H9 (cell line): ENCODE data around the gene PRKACA. TPM values are rescaled to one million over a fixed set of nuclear protein-coding genes. Genes with fewer than 3 reads are reported as not detected.

Source experiments
- DNase-seq: peaks from one replicate; pipeline ENCODE4 v3.0.0-alpha.2; 2017
- H2AFZ ChIP-seq: one replicate; pipeline ENCODE4 v1.6.1; 2013; ENCODE audit warnings: mild to moderate bottlenecking, low read length, control low read depth, moderate library complexity
- H2AK5ac ChIP-seq: 2 replicates; pipeline ENCODE4 v1.6.1; 2013; ENCODE audit warnings: low read length, control low read depth, mixed read lengths; ENCODE audit not compliant: insufficient read length
- H2BK120ac ChIP-seq: one replicate; pipeline ENCODE4 v1.6.1; 2013; ENCODE audit warnings: low read depth, mild to moderate bottlenecking, low read length, control low read depth, inconsistent platforms; ENCODE audit not compliant: poor library complexity, severe bottlenecking
- H2BK12ac ChIP-seq: 2 replicates; pipeline ENCODE4 v1.6.1; 2013; ENCODE audit warnings: low read length, control low read depth, mixed read lengths, low read depth; ENCODE audit not compliant: insufficient read length
- H2BK15ac ChIP-seq: 2 replicates; pipeline ENCODE4 v1.6.1; 2013; ENCODE audit warnings: low read depth, low read length, control low read depth
- H2BK20ac ChIP-seq: one replicate; pipeline ENCODE4 v1.6.1; 2013; ENCODE audit warnings: low read depth, mild to moderate bottlenecking, low read length, control low read depth, inconsistent platforms; ENCODE audit not compliant: poor library complexity, severe bottlenecking
- H2BK5ac ChIP-seq: 2 replicates; pipeline ENCODE4 v1.6.1; 2013; ENCODE audit warnings: low read length, control low read depth, mixed read lengths; ENCODE audit not compliant: insufficient read length
- H3K14ac ChIP-seq: 2 replicates; pipeline ENCODE4 v1.6.1; 2013; ENCODE audit warnings: low read length, control low read depth; ENCODE audit not compliant: insufficient read depth
- H3K18ac ChIP-seq: 2 replicates; pipeline ENCODE4 v1.6.1; 2013; ENCODE audit warnings: low read depth, mild to moderate bottlenecking, mixed read lengths, low read length, control low read depth; ENCODE audit not compliant: insufficient read length
- H3K23ac ChIP-seq: 2 replicates; pipeline ENCODE4 v1.6.1; 2013; ENCODE audit warnings: low read length, control low read depth, mixed read lengths, low read depth; ENCODE audit not compliant: insufficient read length
- H3K23me2 ChIP-seq: 2 replicates; pipeline ENCODE4 v1.6.1; 2013; ENCODE audit warnings: low read depth, mild to moderate bottlenecking, mixed read lengths, low read length, control low read depth; ENCODE audit not compliant: insufficient read length, poor library complexity, severe bottlenecking
- H3K27ac ChIP-seq: 2 replicates; pipeline ENCODE4 v1.5.1; 2013; ENCODE audit warnings: low read length, control low read depth, mixed read lengths, low read depth; ENCODE audit not compliant: insufficient read length
- H3K27me3 ChIP-seq: 2 replicates; pipeline ENCODE4 v1.6.1; 2013; ENCODE audit warnings: low read length, control low read depth, inconsistent platforms; ENCODE audit not compliant: insufficient read depth
- H3K4ac ChIP-seq: 2 replicates; pipeline ENCODE4 v1.6.1; 2013; ENCODE audit warnings: low read depth, mild to moderate bottlenecking, control low read depth, inconsistent platforms, low read length, moderate library complexity
- H3K4me1 ChIP-seq: 2 replicates; pipeline ENCODE4 v1.6.1; 2013; ENCODE audit warnings: low read length, control low read depth, inconsistent platforms; ENCODE audit not compliant: insufficient read depth
- H3K4me2 ChIP-seq: 2 replicates; pipeline ENCODE4 v1.6.1; 2013; ENCODE audit warnings: low read length, control low read depth, mixed read lengths; ENCODE audit not compliant: insufficient read length, insufficient read depth
- H3K56ac ChIP-seq: 2 replicates; pipeline ENCODE4 v1.6.1; 2013; ENCODE audit warnings: low read depth, mild to moderate bottlenecking, mixed read lengths, low read length, control low read depth; ENCODE audit not compliant: insufficient read length
- H3K79me1 ChIP-seq: 2 replicates; pipeline ENCODE4 v1.6.1; 2013; ENCODE audit warnings: low read depth, mild to moderate bottlenecking, moderate library complexity, low read length, control low read depth, inconsistent platforms; ENCODE audit not compliant: insufficient read depth, poor library complexity, severe bottlenecking
- H3K79me2 ChIP-seq: 2 replicates; pipeline ENCODE4 v1.6.1; 2013; ENCODE audit warnings: low read length, control low read depth, inconsistent platforms; ENCODE audit not compliant: insufficient read depth
- H3K9ac ChIP-seq: 2 replicates; pipeline ENCODE4 v1.6.1; 2013; ENCODE audit warnings: low read length, control low read depth, mixed read lengths; ENCODE audit not compliant: insufficient read length; ENCODE audit errors: extremely low read depth
- H3K9me3 ChIP-seq: one replicate; pipeline ENCODE4 v1.6.1; 2013; ENCODE audit warnings: low read depth, low read length, inconsistent platforms; ENCODE audit not compliant: control insufficient read depth
- H3T11ph ChIP-seq: one replicate; pipeline ENCODE4 v1.6.1; 2013; ENCODE audit warnings: mild to moderate bottlenecking, low read length, control low read depth, inconsistent platforms
- H4K20me1 ChIP-seq: one replicate; pipeline ENCODE4 v1.6.1; 2013; ENCODE audit not compliant: control insufficient read depth, insufficient read length, insufficient read depth
- H4K5ac ChIP-seq: 2 replicates; pipeline ENCODE4 v1.6.1; 2013; ENCODE audit warnings: low read depth, mild to moderate bottlenecking, mixed read lengths, low read length, control low read depth; ENCODE audit not compliant: insufficient read length
- H4K8ac ChIP-seq: replicated peaks from 2 replicates; pipeline ENCODE4 v1.6.1; 2013; ENCODE audit warnings: low read length, control low read depth, mixed read lengths, low read depth; ENCODE audit not compliant: insufficient read length
- H4K91ac ChIP-seq: 2 replicates; pipeline ENCODE4 v1.6.1; 2013; ENCODE audit warnings: low read depth, mild to moderate bottlenecking, moderate library complexity, mixed read lengths, low read length, control low read depth; ENCODE audit not compliant: insufficient read length
- H3K27ac Mint-ChIP-seq, 3 experiments: 2 replicates in 2 of 3; 3 replicates in 1 of 3; pipeline ENCODE4 v1.8.0; 2020 to 2021; ENCODE audit warnings: mixed read lengths in 3 of 3, mild to moderate bottlenecking in 1 of 3, moderate library complexity in 1 of 3
- H3K27me3 Mint-ChIP-seq: 2 replicates; pipeline ENCODE4 v1.8.0; 2021; ENCODE audit warnings: low read depth, mild to moderate bottlenecking, moderate library complexity, mixed read lengths
- H3K36me3 Mint-ChIP-seq, 3 experiments: 2 replicates in 2 of 3; 3 replicates in 1 of 3; pipeline ENCODE4 v1.8.0; 2020 to 2021; ENCODE audit warnings: low read depth in 3 of 3, mixed read lengths in 3 of 3; ENCODE audit not compliant: insufficient read depth in 1 of 3
- H3K4me1 Mint-ChIP-seq, 2 experiments: 2 replicates each; pipeline ENCODE4 v1.8.0; 2020; ENCODE audit warnings: mixed read lengths in 2 of 2
- H3K4me3 Mint-ChIP-seq, 2 experiments: 2 replicates in 1 of 2; 3 replicates in 1 of 2; pipeline ENCODE4 v1.8.0; 2020 to 2021; ENCODE audit warnings: mild to moderate bottlenecking in 2 of 2, mixed read lengths in 2 of 2, moderate library complexity in 1 of 2
- H3K9me3 Mint-ChIP-seq, 2 experiments: 2 replicates in 1 of 2; 3 replicates in 1 of 2; pipeline ENCODE4 v1.8.0; 2020; ENCODE audit warnings: mild to moderate bottlenecking in 2 of 2, mixed read lengths in 2 of 2, moderate library complexity in 1 of 2
- WGBS: extraction: QIAGEN DNeasy Blood & Tissue Kit; methylation state at CpG from one replicate; pipeline ENCODE4 v1.1.7; 2013; ENCODE audit warnings: missing lambda C conversion rate, low lambda C conversion rate, mixed read lengths; ENCODE audit not compliant: insufficient read length; ENCODE audit errors: extremely low coverage; 5-methylcytosine and 5-hydroxymethylcytosine counted together
- total RNA-seq: library from RNA; stranded (reverse); gene quantifications from 2 replicates; pipeline ENCODE4 v1.2.1, GENCODE V29; 2021
- TF ChIP-seq, protein P1 (sequence below): fragments of 200-600 bp; sonication (generic); conservative IDR thresholded peaks from 3 replicates; pipeline ENCODE4 v1.8.0; 2021; ENCODE audit warnings: antibody characterized with exemption, mild to moderate bottlenecking

Gene PRKACA
- total RNA-seq, 1 experiment from 2014 or later = 51.8 TPM

DNA sequence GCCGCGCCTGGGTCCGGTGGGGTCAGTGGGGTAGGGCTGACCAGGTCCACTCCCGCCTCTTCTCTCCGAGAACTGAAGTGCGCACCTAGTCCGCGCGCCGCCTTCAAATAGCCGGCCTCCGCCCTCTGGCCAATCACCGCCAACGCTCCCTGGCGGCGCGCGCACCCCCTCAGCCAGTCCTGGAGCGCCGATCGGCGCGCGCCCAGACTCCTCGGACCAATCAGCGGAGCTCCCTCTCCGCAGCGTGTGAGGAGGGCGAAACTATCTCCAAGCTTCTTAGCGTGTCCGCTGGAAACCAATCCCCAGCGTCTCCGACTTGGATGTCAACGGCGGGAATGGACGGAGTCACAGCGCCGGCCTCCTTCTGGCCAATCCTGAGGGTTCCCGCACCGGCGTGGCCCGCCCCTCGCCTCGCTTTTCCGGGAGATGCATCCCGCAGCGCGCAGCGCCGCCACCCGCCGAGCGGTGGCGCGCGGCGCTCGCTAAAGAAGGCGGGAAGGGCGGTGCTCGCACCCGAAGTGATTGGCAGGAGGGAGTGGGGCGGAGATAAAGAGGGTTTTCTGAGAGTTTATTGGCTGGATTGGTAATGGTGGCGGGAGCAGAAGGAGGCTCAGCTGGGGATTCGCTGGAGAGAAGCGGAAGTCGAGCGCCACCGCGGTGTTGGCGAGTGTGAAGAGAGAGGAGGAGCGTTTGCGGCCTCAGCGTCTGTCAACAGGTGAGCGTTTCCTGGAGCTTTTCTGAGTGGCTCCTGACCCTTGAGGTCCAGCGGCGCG is 19.1 kb upstream of the PRKACA start, which contains the start of gene ASF1B:
Gene ASF1B (minus strand): TSS at position 81 of the 773 bp plus-strand sequence. CDS start 133 bp downstream, outside the sequence.
- H3K9me3 ChIP-seq = no peaks in the 10 kb centered on the region
- H2BK15ac ChIP-seq = no peak within 1 kb of the TSS
- H3K23ac ChIP-seq = no peak within 1 kb of the TSS
- peak within 1 kb of the TSS; percentile 75 for H3K9ac ChIP-seq
- H4K20me1 ChIP-seq = no peaks in the 10 kb centered on the region
- H2BK120ac ChIP-seq = no peak within 1 kb of the TSS
- H3K27ac ChIP-seq = peak within 1 kb of the TSS; percentile 44
- no peak within 1 kb of the TSS for H3T11ph ChIP-seq
- WGBS = no CpG with 5 or more reads among the region's 78 CpGs
- H3K4ac ChIP-seq = no peak within 1 kb of the TSS
- DNase-seq = peak; percentile 100
- no peak within 1 kb of the TSS for H4K8ac ChIP-seq
- H3K4me1 ChIP-seq = peaks cover 4% of the 10 kb centered on the region; the same call in 1 of the 2 replicates
- H3K4me2 ChIP-seq = peak within 1 kb of the TSS; percentile 77
- peak within 1 kb of the TSS; percentile 89 for H3K14ac ChIP-seq
- H3K79me1 ChIP-seq = peaks cover 6% of the 10 kb centered on the region
- H3K79me2 ChIP-seq = peaks cover 3% of the 10 kb centered on the region; the same call in 1 of the 2 replicates
- H3K9me3 Mint-ChIP-seq = no peaks in the 10 kb centered on the region
- no peak within 1 kb of the TSS for H4K5ac ChIP-seq
- H2AK5ac ChIP-seq = no peak within 1 kb of the TSS
- no peaks in the 10 kb centered on the region for H3K27me3 Mint-ChIP-seq
- H3K4me1 Mint-ChIP-seq = peaks cover 16 to 22% of the 10 kb centered on the region in 2 experiments
- H2BK20ac ChIP-seq = no peak within 1 kb of the TSS
- H2BK5ac ChIP-seq = no peak within 1 kb of the TSS
- TF ChIP-seq, protein P1, sequence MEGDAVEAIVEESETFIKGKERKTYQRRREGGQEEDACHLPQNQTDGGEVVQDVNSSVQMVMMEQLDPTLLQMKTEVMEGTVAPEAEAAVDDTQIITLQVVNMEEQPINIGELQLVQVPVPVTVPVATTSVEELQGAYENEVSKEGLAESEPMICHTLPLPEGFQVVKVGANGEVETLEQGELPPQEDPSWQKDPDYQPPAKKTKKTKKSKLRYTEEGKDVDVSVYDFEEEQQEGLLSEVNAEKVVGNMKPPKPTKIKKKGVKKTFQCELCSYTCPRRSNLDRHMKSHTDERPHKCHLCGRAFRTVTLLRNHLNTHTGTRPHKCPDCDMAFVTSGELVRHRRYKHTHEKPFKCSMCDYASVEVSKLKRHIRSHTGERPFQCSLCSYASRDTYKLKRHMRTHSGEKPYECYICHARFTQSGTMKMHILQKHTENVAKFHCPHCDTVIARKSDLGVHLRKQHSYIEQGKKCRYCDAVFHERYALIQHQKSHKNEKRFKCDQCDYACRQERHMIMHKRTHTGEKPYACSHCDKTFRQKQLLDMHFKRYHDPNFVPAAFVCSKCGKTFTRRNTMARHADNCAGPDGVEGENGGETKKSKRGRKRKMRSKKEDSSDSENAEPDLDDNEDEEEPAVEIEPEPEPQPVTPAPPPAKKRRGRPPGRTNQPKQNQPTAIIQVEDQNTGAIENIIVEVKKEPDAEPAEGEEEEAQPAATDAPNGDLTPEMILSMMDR = peak; percentile 29; the same call in 1 of the 3 replicates
- H3K27me3 ChIP-seq = no peaks in the 10 kb centered on the region
- no peak within 1 kb of the TSS for H2AFZ ChIP-seq
- H3K4me3 Mint-ChIP-seq = peak within 1 kb of the TSS; percentile 84 to 94
- H2BK12ac ChIP-seq = no peak within 1 kb of the TSS
- H3K36me3 Mint-ChIP-seq = peaks cover 12 to 21% (median 18%) of the 10 kb centered on the region in 3 experiments; a peak in 6 of 7 replicates
- peak within 1 kb of the TSS; percentile 80 for H3K18ac ChIP-seq
- peak within 1 kb of the TSS; percentile 88 to 99 (median 97) for H3K27ac Mint-ChIP-seq
- H4K91ac ChIP-seq = no peak within 1 kb of the TSS
- peaks cover 9% of the 10 kb centered on the region for H3K23me2 ChIP-seq
- H3K56ac ChIP-seq = no peak within 1 kb of the TSS
